Tibial nerve (tissue), 3 donors: ENCODE measurements around the gene CLDN9.

ENCODE experiments used
- CTCF ChIP-seq, 5 experiments: fragments of 200-600 bp in 3 of 5; fragments of 450-650 bp in 2 of 5; sonication (generic) in 3 of 5; IDR thresholded peaks; one replicate each; pipeline ENCODE4 v1.5.1; 2016 to 2019; ENCODE audit warnings: antibody characterized with exemption in 5 of 5, mild to moderate bottlenecking in 3 of 5, moderate library complexity in 2 of 5
- POLR2A ChIP-seq, 2 donors: fragments of 450-650 bp; IDR thresholded peaks; one replicate each; pipeline ENCODE4 v1.6.1; 2017; ENCODE audit warnings: antibody characterized with exemption in 2 of 2, mild to moderate bottlenecking in 2 of 2, moderate library complexity in 2 of 2

- no peak for TF ChIP-seq CTCF (IDR thresholded peaks at IDR 0.05)
- TF ChIP-seq POLR2A (IDR thresholded peaks at IDR 0.05): no peak
Observed at GRCh38 chr16:3008690-3009037, 4.1 kb upstream of the CLDN9 start.
